Mesodermal cell (in vitro differentiated cells): Measurements from ENCODE around the gene GPR119.
A peak's percentile ranks its signal among the peaks of the same experiment; 100 is the strongest.
"Not testable (repeated sequence)": the region's sequence is repeated elsewhere in the genome, so short reads cannot be mapped to it uniquely, and the experiment has no call there.

Experiments used
- H3K27ac ChIP-seq: 2 replicates; pipeline ENCODE4 v1.7.0; 2013; ENCODE audit warnings: mild to moderate bottlenecking, low read depth, low read length, moderate library complexity; ENCODE audit not compliant: severe bottlenecking
- H3K36me3 ChIP-seq: 2 replicates; pipeline ENCODE4 v1.7.1; 2013; ENCODE audit warnings: mild to moderate bottlenecking, low read length, moderate library complexity; ENCODE audit not compliant: control insufficient read depth, insufficient read depth
- H3K4me1 ChIP-seq: one replicate; pipeline ENCODE4 v1.7.1; 2013; ENCODE audit warnings: mild to moderate bottlenecking, low read length; ENCODE audit not compliant: insufficient read depth, control insufficient read depth, poor library complexity, severe bottlenecking
- H3K4me3 ChIP-seq: 2 replicates; pipeline ENCODE4 v1.7.0; 2013; ENCODE audit warnings: low read length, control low read depth, mild to moderate bottlenecking; ENCODE audit not compliant: insufficient read depth, poor library complexity, severe bottlenecking; ENCODE audit errors: extremely low read depth
- H3K9me3 ChIP-seq: 2 replicates; pipeline ENCODE4 v1.7.1; 2013; ENCODE audit warnings: mild to moderate bottlenecking, low read length, moderate library complexity; ENCODE audit not compliant: control insufficient read depth
- WGBS, 2 experiments: methylation state at CpG; one replicate each; pipeline ENCODE4 v1.1.5; 2013; ENCODE audit warnings: missing lambda C conversion rate in 2 of 2; ENCODE audit not compliant: insufficient coverage in 2 of 2; 5-methylcytosine and 5-hydroxymethylcytosine counted together

Gene GPR119

GRCh38 chrX:130340271-130340670 lies 45.2 kb downstream of the GPR119 start:
- no peaks in the 10 kb centered on the region for H3K36me3 ChIP-seq
- H3K27ac ChIP-seq, result peak overlapping the region; percentile 66
- WGBS, 2 experiments, result 45% methylated on average over 2 of the region's 9 CpGs; no CpG with 5 or more reads in 1 of the 2 experiments

GRCh38 chrX:130339408-130340222 lies 45.9 kb downstream of the GPR119 start, which contains the start of gene SLC25A14:
SLC25A14 (plus strand) TSS chrX:130339919; CDS start chrX:130340279, 360 bp downstream.
- Histone ChIP-seq H3K27ac (peak within 1 kb of the TSS; percentile 66), H3K4me3 (peak within 1 kb of the TSS; percentile 55), H3K9me3 (no peaks in the 10 kb centered on the region), H3K36me3 (no peaks in the 10 kb centered on the region), H3K4me1 (peaks cover 9% of the 10 kb centered on the region)
- 0 to 3% methylated on average over 23 to 30 of the region's 55 CpGs for WGBS, 2 experiments

More at GRCh38 chrX:130340271-130340670, 45.2 kb downstream of the GPR119 start:
- Histone ChIP-seq H3K4me1 (peaks cover 9% of the 10 kb centered on the region), H3K9me3 (no peaks in the 10 kb centered on the region), H3K4me3 (peak overlapping the region; percentile 55)

GRCh38 chrX:130338869-130339268 lies 46.6 kb downstream of the GPR119 start:
- not testable (repeated sequence) for H3K4me1 ChIP-seq, H3K36me3 ChIP-seq, H3K9me3 ChIP-seq, H3K27ac ChIP-seq
- H3K4me3 ChIP-seq, result peak overlapping the region; percentile 55
- WGBS, 2 experiments, result 79 to 92% methylated on average over 6 to 8 of the region's 8 CpGs

GRCh38 chrX:130336531-130336930 lies 48.9 kb downstream of the GPR119 start:
- 80% methylated on average over 1 of the region's 4 CpGs; no CpG with 5 or more reads in 1 of the 2 experiments for WGBS, 2 experiments
- H3K4me1 ChIP-seq, result no peaks in the 10 kb centered on the region

More at GRCh38 chrX:130336531-130336930, 48.9 kb downstream of the GPR119 start:
- H3K9me3 ChIP-seq, result no peaks in the 10 kb centered on the region
- H3K27ac ChIP-seq, result no peak overlapping the region
- H3K4me3 ChIP-seq, result no peak overlapping the region
- no peaks in the 10 kb centered on the region for H3K36me3 ChIP-seq
